K562 (cell line): Measurements from ENCODE around the gene FGR. TPM values are rescaled to one million over a fixed set of nuclear protein-coding genes. Genes with fewer than 3 reads are reported as not detected.

ENCODE experiments used
- CBX2 ChIP-seq: fragments of 200-600 bp; sonication (generic); IDR thresholded peaks from one replicate; pipeline ENCODE4 v1.6.1; 2012; ENCODE audit warnings: mild to moderate bottlenecking, low read length, inconsistent platforms; ENCODE audit not compliant: insufficient read depth, poor library complexity, severe bottlenecking
- EWSR1 ChIP-seq: fragments of 450-650 bp; IDR thresholded peaks from 2 replicates; pipeline ENCODE4 v1.6.1; 2018; ENCODE audit warnings: borderline replicate concordance, mild to moderate bottlenecking, low read depth, moderate library complexity; ENCODE audit not compliant: partially characterized antibody
- FOSL1 ChIP-seq: fragments of 200-800 bp; sonication (Bioruptor generic); conservative IDR thresholded peaks from 2 replicates; pipeline ENCODE4 v1.6.1; 2016; ENCODE audit warnings: missing genetic modification characterization, missing compliant biosample characterization
- GABPB2 ChIP-seq: fragments of 250-450 bp; sonication (Bioruptor Pico); conservative IDR thresholded peaks from 2 replicates; pipeline ENCODE4 v1.5.1; 2021; ENCODE audit warnings: mild to moderate bottlenecking
- HDAC2 ChIP-seq: fragments of 450-650 bp; IDR thresholded peaks from 2 replicates; pipeline ENCODE4 v1.6.1; 2016; ENCODE audit warnings: mild to moderate bottlenecking
- HMGN3 ChIP-seq: IDR thresholded peaks from 2 replicates; pipeline ENCODE4 v1.6.1; 2011; ENCODE audit warnings: borderline replicate concordance, low read depth, mild to moderate bottlenecking, mixed read lengths, low read length; ENCODE audit not compliant: insufficient read length; ENCODE audit errors: extremely low read depth
- ILF3 ChIP-seq: fragments of 450-650 bp; IDR thresholded peaks from 2 replicates; pipeline ENCODE4 v1.6.1; 2018; ENCODE audit warnings: antibody characterized with exemption, mild to moderate bottlenecking, moderate library complexity, borderline replicate concordance
- MTA2 ChIP-seq: fragments of 450-650 bp; IDR thresholded peaks from 2 replicates; pipeline ENCODE4 v1.6.1; 2016; ENCODE audit warnings: low read depth
- NBN ChIP-seq: fragments of 450-650 bp; IDR thresholded peaks from 2 replicates; pipeline ENCODE4 v1.6.1; 2016; ENCODE audit warnings: low read depth, mild to moderate bottlenecking
- POLR3G ChIP-seq: IDR thresholded peaks from 2 replicates; pipeline ENCODE4 v1.6.1; 2011; ENCODE audit not compliant: insufficient read length, insufficient replicate concordance; ENCODE audit errors: extremely low read depth
- RB1 ChIP-seq: fragments of 450-650 bp; IDR thresholded peaks from 2 replicates; pipeline ENCODE4 v1.6.1; 2017; ENCODE audit warnings: low read depth, mild to moderate bottlenecking
- STAT5B ChIP-seq: fragments of 250-450 bp; sonication (Bioruptor Pico); IDR thresholded peaks from 2 replicates; pipeline ENCODE4 v1.8.0; 2021; ENCODE audit warnings: mild to moderate bottlenecking, inconsistent platforms
- TAF9B ChIP-seq: fragments of 450-650 bp; IDR thresholded peaks from 2 replicates; pipeline ENCODE4 v1.6.1; 2018; ENCODE audit warnings: mild to moderate bottlenecking; ENCODE audit not compliant: partially characterized antibody
- ZBTB9 ChIP-seq: fragments of 450-650 bp; formaldehyde crosslinking; IDR thresholded peaks from 2 replicates; pipeline ENCODE4 v1.4.0; 2020; ENCODE audit warnings: mild to moderate bottlenecking, moderate library complexity
- ZNF133 ChIP-seq: fragments of 250-450 bp; sonication (Bioruptor Pico); IDR thresholded peaks from 2 replicates; pipeline ENCODE4 v1.4.0; 2020; ENCODE audit warnings: mild to moderate bottlenecking
- ZNF445 ChIP-seq: fragments of 250-450 bp; sonication (Bioruptor Pico); IDR thresholded peaks from 2 replicates; pipeline ENCODE4 v1.4.0; 2020; ENCODE audit warnings: low read depth, mild to moderate bottlenecking, moderate library complexity
- ZNF561 ChIP-seq: fragments of 450-650 bp; formaldehyde crosslinking; conservative IDR thresholded peaks from 2 replicates; pipeline ENCODE4 v1.4.0; 2020; ENCODE audit warnings: mild to moderate bottlenecking, moderate library complexity
- polyA plus RNA-seq, 8 experiments: library from polyadenylated mRNA; depleted of rRNA in 4 of 8; stranded (reverse) in 5 of 8; unstranded in 3 of 8; fragments of >200 nt; fragmentation: Nextera tagmentation in 2 of 8; fragmentation: Illumina TruSeq in 1 of 8; extraction: Ambion mirVana in 2 of 8; extraction: Trizol in 1 of 8; gene quantifications; 2 replicates each; pipeline versions ENCODE4 v1.2.1 to v1.2.3, GENCODE V29; 2011 to 2014; ENCODE audit warnings: inconsistent platforms in 1 of 8, missing spikeins in 1 of 8
- total RNA-seq, 7 experiments: library from RNA; depleted of rRNA in 6 of 7; stranded (reverse); fragments of >200 nt in 6 of 7; fragmentation: Illumina TruSeq in 2 of 7; extraction: Trizol in 2 of 7; gene quantifications; 2 replicates each; pipeline versions ENCODE4 v1.2.1 to v1.2.3, GENCODE V29; 2011 to 2021; ENCODE audit warnings: low replicate concordance in 1 of 7
- TF ChIP-seq, protein P1 (sequence below), 2 experiments: fragments of 450-650 bp; conservative IDR thresholded peaks; 2 replicates each; pipeline ENCODE4 v1.6.1; 2017; ENCODE audit warnings: mild to moderate bottlenecking in 2 of 2, moderate library complexity in 2 of 2
- TF ChIP-seq, protein P2 (sequence below): fragments of 450-650 bp; IDR thresholded peaks from 2 replicates; pipeline ENCODE4 v1.6.1; 2018; ENCODE audit warnings: mild to moderate bottlenecking, low read depth; ENCODE audit not compliant: partially characterized antibody
- TF ChIP-seq, protein P3 (sequence below): sonication (generic); formaldehyde crosslinking; IDR thresholded peaks from 2 replicates; pipeline ENCODE4 v1.8.1; 2023; ENCODE audit warnings: mild to moderate bottlenecking, missing genetic modification reagents

FGR gene
- total and polyA plus RNA-seq, 9 of the 15 experiments (the other 6 are each of a cell fraction or from before 2014, with no cell fraction given), result 0.04 to 0.11 TPM; not detected in 7

DNA sequence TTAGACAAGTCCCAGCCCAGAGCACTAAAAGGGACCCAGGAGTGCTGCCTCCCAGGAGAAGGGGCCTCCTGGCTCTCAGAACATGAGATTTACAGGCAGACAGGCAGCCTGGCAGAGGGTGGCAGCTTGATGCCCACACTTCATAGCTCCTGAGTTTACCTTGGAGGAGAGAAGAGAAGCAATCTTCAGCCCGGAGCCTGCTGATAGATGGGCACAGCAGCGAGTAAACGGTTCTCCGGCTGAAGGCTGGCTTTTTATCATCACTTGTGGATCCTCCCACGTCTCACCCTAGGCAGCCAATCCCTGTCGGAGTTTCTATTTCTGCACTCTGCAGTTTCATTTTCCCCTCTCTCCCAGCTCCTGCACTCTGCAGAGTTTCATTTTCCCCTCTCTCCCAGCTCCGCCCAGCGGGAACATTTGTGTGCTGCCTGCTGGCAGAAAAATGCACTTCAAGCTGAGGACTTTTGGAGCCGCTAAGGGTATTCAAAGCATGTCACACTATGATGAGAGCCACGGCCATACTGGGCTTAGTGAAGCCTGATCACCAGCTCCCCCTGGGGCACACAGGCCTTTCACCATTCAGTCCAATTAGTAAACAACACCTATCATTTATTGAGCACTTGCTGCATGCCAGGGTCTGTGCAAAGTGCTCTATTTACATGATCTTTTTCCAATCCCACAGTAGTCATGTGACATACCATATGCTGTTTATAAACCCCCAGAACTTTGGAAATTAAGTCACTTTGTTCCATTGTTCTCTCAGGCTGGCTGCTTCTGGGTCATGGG, 37.2 kb upstream of the FGR start, which contains the start of gene IFI6 (continued):
- TF ChIP-seq ZBTB9 (no peak), HMGN3 (no peak), GABPB2 (CRISPR knock-in tag) (no peak), NBN (peak; percentile 51; the same call in 1 of the 2 replicates), ZNF133 (CRISPR knock-in tag) (no peak), MTA2 (no peak), CBX2 (no peak), HDAC2 (peak; percentile 71), POLR3G (no peak), TAF9B (no peak), FOSL1 (tag) (peak; percentile 44; the same call in 1 of the 2 replicates), STAT5B (CRISPR knock-in tag) (no peak), ZNF445 (no peak), ILF3 (no peak), ZNF561 (CRISPR knock-in tag) (no peak), RB1 (no peak), EWSR1 (no peak)
- TF ChIP-seq, protein P1, sequence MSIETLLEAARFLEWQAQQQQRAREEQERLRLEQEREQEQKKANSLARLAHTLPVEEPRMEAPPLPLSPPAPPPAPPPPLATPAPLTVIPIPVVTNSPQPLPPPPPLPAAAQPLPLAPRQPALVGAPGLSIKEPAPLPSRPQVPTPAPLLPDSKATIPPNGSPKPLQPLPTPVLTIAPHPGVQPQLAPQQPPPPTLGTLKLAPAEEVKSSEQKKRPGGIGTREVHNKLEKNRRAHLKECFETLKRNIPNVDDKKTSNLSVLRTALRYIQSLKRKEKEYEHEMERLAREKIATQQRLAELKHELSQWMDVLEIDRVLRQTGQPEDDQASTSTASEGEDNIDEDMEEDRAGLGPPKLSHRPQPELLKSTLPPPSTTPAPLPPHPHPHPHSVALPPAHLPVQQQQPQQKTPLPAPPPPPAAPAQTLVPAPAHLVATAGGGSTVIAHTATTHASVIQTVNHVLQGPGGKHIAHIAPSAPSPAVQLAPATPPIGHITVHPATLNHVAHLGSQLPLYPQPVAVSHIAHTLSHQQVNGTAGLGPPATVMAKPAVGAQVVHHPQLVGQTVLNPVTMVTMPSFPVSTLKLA (conservative IDR thresholded peaks at IDR 0.05), result peak; percentile 30 to 82
- TF ChIP-seq, protein P2, sequence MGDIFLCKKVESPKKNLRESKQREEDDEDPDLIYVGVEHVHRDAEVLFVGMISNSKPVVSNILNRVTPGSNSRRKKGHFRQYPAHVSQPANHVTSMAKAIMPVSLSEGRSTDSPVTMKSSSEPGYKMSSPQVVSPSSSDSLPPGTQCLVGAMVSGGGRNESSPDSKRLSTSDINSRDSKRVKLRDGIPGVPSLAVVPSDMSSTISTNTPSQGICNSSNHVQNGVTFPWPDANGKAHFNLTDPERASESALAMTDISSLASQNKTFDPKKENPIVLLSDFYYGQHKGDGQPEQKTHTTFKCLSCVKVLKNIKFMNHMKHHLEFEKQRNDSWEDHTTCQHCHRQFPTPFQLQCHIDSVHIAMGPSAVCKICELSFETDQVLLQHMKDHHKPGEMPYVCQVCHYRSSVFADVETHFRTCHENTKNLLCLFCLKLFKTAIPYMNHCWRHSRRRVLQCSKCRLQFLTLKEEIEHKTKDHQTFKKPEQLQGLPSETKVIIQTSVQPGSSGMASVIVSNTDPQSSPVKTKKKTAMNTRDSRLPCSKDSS, result no peak
- TF ChIP-seq, protein P3, sequence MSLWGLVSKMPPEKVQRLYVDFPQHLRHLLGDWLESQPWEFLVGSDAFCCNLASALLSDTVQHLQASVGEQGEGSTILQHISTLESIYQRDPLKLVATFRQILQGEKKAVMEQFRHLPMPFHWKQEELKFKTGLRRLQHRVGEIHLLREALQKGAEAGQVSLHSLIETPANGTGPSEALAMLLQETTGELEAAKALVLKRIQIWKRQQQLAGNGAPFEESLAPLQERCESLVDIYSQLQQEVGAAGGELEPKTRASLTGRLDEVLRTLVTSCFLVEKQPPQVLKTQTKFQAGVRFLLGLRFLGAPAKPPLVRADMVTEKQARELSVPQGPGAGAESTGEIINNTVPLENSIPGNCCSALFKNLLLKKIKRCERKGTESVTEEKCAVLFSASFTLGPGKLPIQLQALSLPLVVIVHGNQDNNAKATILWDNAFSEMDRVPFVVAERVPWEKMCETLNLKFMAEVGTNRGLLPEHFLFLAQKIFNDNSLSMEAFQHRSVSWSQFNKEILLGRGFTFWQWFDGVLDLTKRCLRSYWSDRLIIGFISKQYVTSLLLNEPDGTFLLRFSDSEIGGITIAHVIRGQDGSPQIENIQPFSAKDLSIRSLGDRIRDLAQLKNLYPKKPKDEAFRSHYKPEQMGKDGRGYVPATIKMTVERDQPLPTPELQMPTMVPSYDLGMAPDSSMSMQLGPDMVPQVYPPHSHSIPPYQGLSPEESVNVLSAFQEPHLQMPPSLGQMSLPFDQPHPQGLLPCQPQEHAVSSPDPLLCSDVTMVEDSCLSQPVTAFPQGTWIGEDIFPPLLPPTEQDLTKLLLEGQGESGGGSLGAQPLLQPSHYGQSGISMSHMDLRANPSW, result 0 out of 2 replicates have a peak, but pooled peaks have one; percentile 27
